Motor neuron (in vitro differentiated cells): ENCODE results near the gene SLC18A3. TPM values are rescaled to one million over a fixed set of nuclear protein-coding genes. Genes with fewer than 3 reads are reported as not detected.

Experiments used
- ATAC-seq, 8 experiments: fragments of 200-7000 bp; cut with Tn5 transposase; replicated peaks in 6 of 8; 2 replicates each; pipeline ENCODE4 v1.8.0; 2021; ENCODE audit warnings: mild to moderate bottlenecking in 8 of 8, moderate library complexity in 8 of 8
- H3K27ac ChIP-seq, 2 donors: fragments of 250-450 bp; sonication (Bioruptor Pico); 2 replicates each; pipeline ENCODE4 v1.9.0; 2021; ENCODE audit warnings: antibody characterized with exemption in 2 of 2, mild to moderate bottlenecking in 2 of 2, moderate library complexity in 1 of 2
- H3K4me1 ChIP-seq, 2 donors: fragments of 250-450 bp; sonication (Bioruptor Pico); replicated peaks in 1 of 2; 2 replicates each; pipeline ENCODE4 v1.6.1; 2021; ENCODE audit warnings: antibody characterized with exemption in 2 of 2, mild to moderate bottlenecking in 2 of 2, moderate library complexity in 1 of 2
- H3K4me3 ChIP-seq, 5 donors: fragments of 250-450 bp; sonication (Bioruptor Pico); 2 replicates each; pipeline ENCODE4 v1.9.0; 2021; ENCODE audit warnings: antibody characterized with exemption in 5 of 5, mild to moderate bottlenecking in 5 of 5, moderate library complexity in 4 of 5
- WGBS, 10 experiments: fragments of 450-650 bp; shearing (Covaris generic); methylation state at CpG; one replicate each; pipeline ENCODE4 v1.0.0; 2022; 5-methylcytosine and 5-hydroxymethylcytosine counted together
- in situ Hi-C, 9 experiments: fragments of 400-800 bp; cut with MboI; loops; one replicate each; pipeline ENCODE4 v1.15.0; 2021; ENCODE audit warnings: low sequenced_read_pairs in 9 of 9, low pct_unique_long_range_greater_than_20kb in 2 of 9; ENCODE audit not compliant: unreplicated experiment in 9 of 9
- total RNA-seq, 8 experiments: library from RNA; unstranded; fragments of 300-600 nt; gene quantifications; 2 replicates each; pipeline versions ENCODE4 v1.2.3 to v1.2.4, GENCODE V29; 2022

Gene SLC18A3
- total RNA-seq, 8 experiments from 2014 or later: 0.10 to 17.7 (median 8.7) TPM; not detected in 1

- WGBS, 10 experiments: 0 to 50% (median 10%) methylated on average over 2 to 3 of the region's 49 CpGs; no CpG with 5 or more reads in 7 of the 10 experiments
- Histone ChIP-seq H3K4me3 (peak overlapping the region; percentile 23 to 64 (median 51)), H3K4me1 (peaks cover 28 to 35% of the 10 kb centered on the region in 2 donors), H3K27ac (peak overlapping the region; percentile 19 to 62)
- in situ Hi-C loops: loop anchor here in 1 of 9 experiments (25.0 kb wide), 1 partner anchor 148 kb away; the partner anchor contains the start of gene OGDHL
- peak in 5 of 8 experiments; percentile 1 to 16 (median 11) for ATAC-seq
These were observed 4.4 kb downstream of the SLC18A3 start for GRCh38 chr10:49614242-49615198.

GRCh38 chr10:49615213-49615612, 5.1 kb downstream of the SLC18A3 start:
- Histone ChIP-seq H3K4me3 (peak overlapping the region in 4 of 5 donors; percentile 37 to 64 (median 58)), H3K27ac (no peak overlapping the region), H3K4me1 (peaks cover 28 to 35% of the 10 kb centered on the region in 2 donors)
- in situ Hi-C loops: loop anchor here in 1 of 9 experiments (25.0 kb wide), 1 partner anchor 147 kb away; the partner anchor contains the start of gene OGDHL
- no peak for ATAC-seq
- 35 to 90% (median 77%) methylated on average over 1 to 4 of the region's 5 CpGs; no CpG with 5 or more reads in 5 of the 10 experiments for WGBS, 10 experiments

- no peak for ATAC-seq
- Histone ChIP-seq H3K4me1 (peaks cover 28 to 36% of the 10 kb centered on the region in 2 donors), H3K4me3 (peak overlapping the region in 1 of 5 donors; percentile 64), H3K27ac (no peak overlapping the region)
- 40 to 88% (median 70%) methylated on average over 1 to 3 of the region's 5 CpGs; no CpG with 5 or more reads in 3 of the 10 experiments for WGBS, 10 experiments
- in situ Hi-C loops: loop anchor here in 1 of 9 experiments (25.0 kb wide), 1 partner anchor 147 kb away; the partner anchor contains the start of gene OGDHL
These were observed 5.6 kb downstream of the SLC18A3 start for GRCh38 chr10:49615721-49616120.

DNA sequence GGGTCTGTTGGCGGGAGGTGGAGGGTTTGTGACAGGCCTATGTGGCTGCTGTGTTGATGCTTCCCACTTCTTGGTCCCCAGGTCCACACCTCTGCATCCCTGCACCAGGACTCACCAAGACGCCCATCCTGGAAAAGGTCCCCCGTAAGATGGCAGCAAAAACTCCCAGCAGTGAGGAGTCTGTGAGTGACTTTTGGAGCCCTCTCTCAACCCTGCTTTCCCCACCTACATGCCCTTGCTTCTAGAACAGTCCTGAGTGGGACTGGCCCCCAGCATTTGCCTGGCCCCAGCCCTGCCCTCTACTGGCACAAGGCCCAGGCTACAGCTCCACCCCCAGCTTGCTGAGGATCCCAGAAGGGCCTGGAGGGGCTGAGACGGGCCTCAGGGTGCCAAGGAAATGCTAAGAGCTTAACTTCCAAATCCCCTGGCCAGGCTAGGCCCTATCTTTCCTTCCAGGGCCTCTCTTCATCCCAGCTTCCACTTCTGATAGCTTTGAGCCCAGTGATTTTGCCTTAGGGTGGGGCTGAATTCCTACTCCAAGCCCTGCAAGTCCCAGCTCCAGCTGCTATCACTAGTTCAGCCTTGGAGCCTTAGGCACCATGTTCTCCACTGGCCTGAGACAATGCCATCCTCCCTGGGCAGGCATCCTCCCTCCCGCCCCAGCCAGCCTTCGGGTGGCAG, 6.5 kb downstream of the SLC18A3 start:
- 40 to 86% (median 71%) methylated on average over 1 to 3 of the region's 6 CpGs; no CpG with 5 or more reads in 6 of the 10 experiments for WGBS, 10 experiments

GRCh38 chr10:49617121-49618020, 7.3 kb downstream of the SLC18A3 start:
- H3K27ac ChIP-seq: no peak overlapping the region
- WGBS, 10 experiments: 55% methylated on average over 5 of the region's 7 CpGs; no CpG with 5 or more reads in 9 of the 10 experiments
- H3K4me3 ChIP-seq: no peak overlapping the region
- in situ Hi-C loops: loop anchor here in 1 of 9 experiments (25.0 kb wide), 1 partner anchor 145 kb away; the partner anchor contains the start of gene OGDHL
- ATAC-seq: peak in 1 of 8 experiments; percentile 11
- peaks cover 29 to 34% of the 10 kb centered on the region in 2 donors for H3K4me1 ChIP-seq

More for the DNA sequence above, 6.5 kb downstream of the SLC18A3 start:
- peak in 2 of 8 experiments; percentile 51 to 73 for ATAC-seq
- in situ Hi-C loops: loop anchor here in 1 of 9 experiments (25.0 kb wide), 1 partner anchor 146 kb away; the partner anchor contains the start of gene OGDHL
- Histone ChIP-seq H3K27ac (no peak overlapping the region), H3K4me3 (no peak overlapping the region), H3K4me1 (peaks cover 31 to 37% of the 10 kb centered on the region in 2 donors)

DNA sequence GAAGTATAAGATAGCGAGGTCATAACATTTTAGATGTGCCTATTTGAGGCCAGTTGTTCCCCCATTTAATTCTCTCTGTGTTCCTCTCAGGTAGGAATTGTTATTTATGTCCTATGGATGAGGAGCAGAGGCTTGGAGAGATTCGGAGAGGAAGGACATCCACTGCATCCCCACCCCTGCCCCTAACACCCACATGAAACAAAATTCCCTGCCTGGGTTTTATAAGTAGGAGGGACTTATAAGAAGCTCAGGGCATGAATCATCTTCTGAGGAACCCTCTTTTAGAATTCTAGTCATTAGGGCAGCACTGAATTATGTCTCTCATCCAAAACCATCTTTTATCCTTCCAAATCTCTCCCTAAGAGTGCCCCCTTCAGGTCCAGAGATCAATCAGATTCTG, 8.7 kb downstream of the SLC18A3 start:
- ATAC-seq: no peak
- Histone ChIP-seq H3K4me3 (no peak overlapping the region), H3K27ac (no peak overlapping the region), H3K4me1 (peaks cover 25 to 26% of the 10 kb centered on the region in 2 donors)
- 31 to 83% (median 50%) methylated on average over 1 to 2 of the region's 2 CpGs; no CpG with 5 or more reads in 7 of the 10 experiments for WGBS, 10 experiments
- in situ Hi-C loops: loop anchor here in 1 of 9 experiments (25.0 kb wide), 1 partner anchor 143 kb away; the partner anchor contains the start of gene OGDHL

GRCh38 chr10:49619613-49620012, 9.5 kb downstream of the SLC18A3 start:
- in situ Hi-C loops: loop anchor here in 1 of 9 experiments (25.0 kb wide), 1 partner anchor 143 kb away; the partner anchor contains the start of gene OGDHL
- ATAC-seq: peak in 1 of 8 experiments; percentile 33
- 29 to 84% (median 70%) methylated on average over 1 to 9 of the region's 10 CpGs; no CpG with 5 or more reads in 1 of the 10 experiments for WGBS, 10 experiments
- H3K27ac ChIP-seq: no peak overlapping the region
- H3K4me3 ChIP-seq: no peak overlapping the region
- peaks cover 23 to 24% of the 10 kb centered on the region in 2 donors for H3K4me1 ChIP-seq

DNA sequence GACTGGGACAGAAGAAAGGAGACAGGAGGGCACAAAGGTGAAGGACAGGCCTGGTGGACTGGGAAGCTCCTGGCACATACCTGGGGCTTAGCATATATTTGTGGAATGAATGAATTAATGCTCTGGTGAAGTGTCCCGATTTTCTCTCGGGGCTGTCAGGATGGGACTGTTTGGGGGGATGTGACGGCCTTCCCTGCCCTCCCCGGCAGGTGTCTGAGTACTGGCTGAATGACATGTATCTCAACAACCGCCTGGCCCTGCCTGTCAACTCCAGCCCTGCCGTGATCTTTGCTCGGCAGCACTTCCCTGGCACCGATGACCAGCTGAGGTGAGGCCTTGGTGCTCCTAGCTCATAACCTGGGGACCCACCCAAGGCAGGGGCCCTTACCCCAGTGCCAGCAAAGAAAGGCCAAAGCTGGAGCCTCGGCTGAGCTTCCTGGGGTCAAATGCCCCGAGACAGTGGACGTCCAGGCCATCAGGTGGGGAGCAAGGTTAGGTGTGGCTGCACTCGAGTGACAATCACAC, 10.2 kb downstream of the SLC18A3 start:
- 38 to 86% (median 65%) methylated on average over 1 to 6 of the region's 12 CpGs; no CpG with 5 or more reads in 4 of the 10 experiments for WGBS, 10 experiments
- Histone ChIP-seq H3K4me1 (peaks cover 16 to 18% of the 10 kb centered on the region in 2 donors), H3K4me3 (no peak overlapping the region), H3K27ac (no peak overlapping the region)
- in situ Hi-C loops: loop anchor here in 1 of 9 experiments (25.0 kb wide), 1 partner anchor 142 kb away; the partner anchor contains the start of gene OGDHL
- no peak for ATAC-seq

- Histone ChIP-seq H3K4me1 (peaks cover 11 to 14% of the 10 kb centered on the region in 2 donors), H3K4me3 (no peak overlapping the region), H3K27ac (no peak overlapping the region)
- in situ Hi-C loops: loop anchor here in 1 of 9 experiments (25.0 kb wide), 1 partner anchor 141 kb away; the partner anchor contains the start of gene OGDHL
- ATAC-seq: peak in 4 of 8 experiments; percentile 16 to 49 (median 46)
- WGBS, 10 experiments: 80 to 100% methylated on average over 1 of the region's 6 CpGs; no CpG with 5 or more reads in 8 of the 10 experiments
These were observed 10.8 kb downstream of the SLC18A3 start for GRCh38 chr10:49620841-49621378.

GRCh38 chr10:49621561-49621960, 11.5 kb downstream of the SLC18A3 start:
- in situ Hi-C loops: loop anchor here in 1 of 9 experiments (25.0 kb wide), 1 partner anchor 141 kb away; the partner anchor contains the start of gene OGDHL
- H3K27ac ChIP-seq: no peak overlapping the region
- H3K4me3 ChIP-seq: no peak overlapping the region
- H3K4me1 ChIP-seq: peaks cover 11 to 14% of the 10 kb centered on the region in 2 donors
- ATAC-seq: peak in 1 of 8 experiments; percentile 8
- WGBS, 10 experiments: 0 to 20% methylated on average over 1 of the region's 6 CpGs; no CpG with 5 or more reads in 8 of the 10 experiments
